ENCODE results near the gene MUTYH.
"Not testable (repeated sequence)": the region's sequence is repeated elsewhere in the genome, so short reads cannot be mapped to it uniquely, and the experiment has no call there.

Gene MUTYH

DNA sequence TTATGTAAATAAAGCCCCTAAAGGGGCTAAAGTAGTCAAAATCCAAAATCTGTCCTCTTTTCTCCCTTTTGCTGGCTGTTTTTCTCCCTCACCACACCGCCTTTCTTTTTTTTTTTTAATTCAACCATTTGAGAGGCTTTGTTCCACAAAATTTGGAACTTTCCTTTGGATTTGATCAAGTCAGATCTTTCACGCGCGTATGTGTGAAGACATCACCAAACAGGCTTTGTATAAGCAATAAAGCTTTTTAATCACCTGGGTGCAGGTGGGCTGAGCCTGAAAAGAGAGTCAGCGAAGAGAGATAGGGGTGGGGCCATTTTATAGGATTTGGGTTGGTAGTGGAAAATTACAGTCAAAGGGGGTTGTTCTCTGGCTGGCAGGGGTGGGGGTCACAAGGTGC, 18.8 kb downstream of the MUTYH start:
- DNase-seq (ENCODE audit: low read depth in 2 of 2) = no peak

DNA sequence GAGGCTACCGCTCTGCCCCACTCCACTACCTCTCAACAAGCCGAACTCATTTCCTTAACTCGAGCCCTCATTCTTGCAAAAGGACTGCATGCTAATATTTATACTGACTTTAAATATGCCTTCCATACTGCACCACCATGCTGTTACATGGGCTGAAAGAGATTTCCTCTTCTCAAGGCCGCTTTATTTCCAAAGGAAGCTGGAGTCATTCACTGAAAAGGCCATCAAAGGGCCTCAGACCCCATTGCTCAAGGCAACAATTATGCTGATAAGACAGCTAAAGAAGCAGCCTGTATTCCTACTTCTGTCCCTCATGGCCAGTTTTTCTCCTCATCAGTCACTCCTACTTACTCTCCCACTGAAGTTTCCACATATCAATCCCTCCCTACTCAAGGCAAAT, 20.5 kb downstream of the MUTYH start:
- no peak for DNase-seq (ENCODE audit: low read depth in 2 of 2)

DNA sequence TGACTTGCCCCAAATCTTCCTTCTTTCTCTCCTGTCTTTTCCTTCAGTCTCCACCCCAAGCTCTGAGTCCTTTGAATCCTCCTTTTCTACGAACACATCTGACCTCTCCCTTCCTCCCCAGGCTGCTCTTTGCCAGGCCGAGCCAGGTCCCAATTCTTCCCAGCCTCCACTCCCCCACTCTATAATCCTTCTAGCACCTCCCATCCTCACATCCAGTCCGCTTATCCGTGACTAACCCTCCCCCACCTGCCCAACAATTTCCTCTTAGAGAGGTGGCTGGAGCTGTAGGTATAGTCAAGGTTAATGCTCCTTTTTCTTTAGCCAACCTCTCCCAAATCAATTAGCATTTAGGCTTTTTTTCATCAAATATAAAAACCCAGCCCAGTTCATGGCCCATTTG, 23.1 kb downstream of the MUTYH start:
- DNase-seq (ENCODE audit: low read depth in 2 of 2) = no peak

DNA sequence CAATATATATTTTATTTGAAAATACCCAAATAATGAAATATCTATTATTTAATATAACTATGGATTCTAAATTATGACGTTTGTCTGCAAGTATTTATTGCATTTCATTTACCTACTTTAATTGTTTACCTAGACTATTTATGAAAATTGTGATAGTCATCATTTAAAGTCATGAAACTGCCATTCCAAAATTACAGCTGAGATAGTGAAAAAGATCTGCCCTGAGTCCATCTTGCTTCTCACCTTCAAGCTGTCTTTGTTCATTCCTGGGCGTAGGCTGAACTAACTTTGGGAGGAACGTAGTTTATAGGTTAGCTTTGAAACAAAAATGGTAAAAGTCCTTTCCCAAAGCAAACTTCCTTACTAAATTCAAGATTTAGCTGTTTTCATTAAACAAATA, 26.0 kb downstream of the MUTYH start:
- no peak for DNase-seq (ENCODE audit: low read depth in 2 of 2)

DNA sequence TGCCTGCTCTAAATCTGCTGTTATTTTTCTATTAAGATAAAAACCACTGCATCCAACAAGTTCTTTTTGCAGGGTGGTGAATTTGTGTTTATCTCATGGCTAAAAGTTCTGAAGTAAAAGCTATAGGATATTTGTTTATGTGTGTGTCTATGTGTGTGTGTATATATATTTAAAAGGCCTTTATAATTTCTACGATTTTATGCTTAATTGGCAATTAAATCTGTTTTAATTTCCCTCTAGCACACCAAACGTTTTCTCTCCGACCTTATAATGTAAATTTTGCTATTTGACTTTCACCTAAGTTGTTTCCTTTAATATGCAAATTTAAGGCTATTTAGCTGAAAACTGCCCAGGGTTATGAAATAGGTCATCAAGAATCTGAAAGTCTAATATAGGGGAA, 33.3 kb downstream of the MUTYH start:
- no peak for DNase-seq (ENCODE audit: low read depth in 2 of 2)

DNA sequence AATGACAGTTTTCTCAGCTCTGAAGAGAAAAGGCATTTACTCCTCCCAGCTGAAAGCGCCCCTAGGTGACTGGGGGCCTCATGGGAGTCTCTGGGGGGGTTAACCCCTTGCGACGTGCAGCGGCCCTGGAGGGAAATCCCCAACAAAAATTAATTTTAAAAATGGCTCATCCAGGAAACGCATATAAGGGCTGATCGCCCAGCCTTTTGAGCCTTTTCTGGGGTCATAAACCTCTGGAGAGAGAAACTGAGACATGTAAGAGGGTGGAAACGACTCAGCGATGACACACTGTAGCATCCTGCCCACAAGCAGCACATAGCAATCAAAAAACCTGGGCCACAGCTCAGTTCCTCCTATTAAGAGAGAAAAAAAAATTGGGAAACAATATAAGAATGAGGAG, 33.9 kb downstream of the MUTYH start:
- no peak for DNase-seq (ENCODE audit: low read depth in 2 of 2)

DNA sequence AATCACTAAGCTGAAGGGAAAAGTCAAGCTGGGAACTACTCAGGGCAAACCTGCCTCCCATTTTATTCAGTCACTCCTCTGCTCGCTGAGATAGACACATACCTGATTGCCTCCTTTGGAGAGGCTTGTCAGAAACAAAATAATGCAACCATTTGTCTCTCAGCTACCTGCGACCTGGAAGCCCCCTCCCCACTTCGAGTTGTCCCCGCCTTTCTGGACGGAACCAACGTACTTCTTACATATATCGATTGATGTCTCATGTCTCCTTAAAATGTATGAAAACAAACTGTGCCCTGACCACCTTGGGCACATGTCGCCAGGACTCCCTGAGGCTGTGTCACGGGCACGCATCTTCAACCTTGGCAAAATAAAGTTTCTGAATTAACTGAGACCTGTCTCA, 35.0 kb downstream of the MUTYH start:
- DNase-seq (ENCODE audit: low read depth in 2 of 2) = no peak

DNA sequence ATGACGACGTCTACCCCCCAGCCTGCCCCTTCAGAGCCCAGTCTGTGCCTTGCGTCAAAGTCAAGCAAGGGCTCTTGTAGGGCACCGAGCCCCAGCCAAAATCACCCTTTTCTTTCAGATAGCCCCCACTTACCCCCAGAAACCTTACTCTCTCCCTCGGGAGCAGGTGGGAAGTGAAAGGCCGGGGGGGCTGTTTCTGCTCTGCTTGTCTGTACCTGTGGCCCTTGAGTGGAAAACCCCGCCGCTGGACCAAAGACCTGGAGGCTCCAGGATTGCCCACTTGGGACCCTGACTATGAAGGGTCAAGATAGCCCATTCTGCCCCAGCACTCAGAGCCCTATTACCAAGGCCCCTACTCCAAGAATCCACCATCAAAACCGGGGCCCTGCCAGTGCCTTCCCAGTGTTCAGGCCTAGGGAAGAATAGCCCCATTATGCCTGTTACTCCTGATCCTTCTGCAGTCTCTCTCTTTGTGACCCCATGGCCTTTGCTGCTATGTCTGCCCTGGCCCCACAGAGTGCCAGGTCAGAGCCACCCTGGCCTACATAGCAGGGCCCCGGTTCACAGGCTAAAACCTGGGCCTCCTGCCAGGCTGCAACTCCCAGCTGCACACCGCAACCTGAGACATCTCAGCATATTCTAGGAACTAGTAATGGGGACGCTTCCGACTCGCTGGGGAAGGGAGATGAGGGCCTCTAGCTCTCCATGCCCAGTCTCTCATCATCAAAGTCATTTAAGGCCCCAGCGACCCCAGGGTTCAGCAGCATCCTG, 35.7 kb downstream of the MUTYH start:
- no peak for DNase-seq (ENCODE audit: low read depth in 2 of 2)

DNA sequence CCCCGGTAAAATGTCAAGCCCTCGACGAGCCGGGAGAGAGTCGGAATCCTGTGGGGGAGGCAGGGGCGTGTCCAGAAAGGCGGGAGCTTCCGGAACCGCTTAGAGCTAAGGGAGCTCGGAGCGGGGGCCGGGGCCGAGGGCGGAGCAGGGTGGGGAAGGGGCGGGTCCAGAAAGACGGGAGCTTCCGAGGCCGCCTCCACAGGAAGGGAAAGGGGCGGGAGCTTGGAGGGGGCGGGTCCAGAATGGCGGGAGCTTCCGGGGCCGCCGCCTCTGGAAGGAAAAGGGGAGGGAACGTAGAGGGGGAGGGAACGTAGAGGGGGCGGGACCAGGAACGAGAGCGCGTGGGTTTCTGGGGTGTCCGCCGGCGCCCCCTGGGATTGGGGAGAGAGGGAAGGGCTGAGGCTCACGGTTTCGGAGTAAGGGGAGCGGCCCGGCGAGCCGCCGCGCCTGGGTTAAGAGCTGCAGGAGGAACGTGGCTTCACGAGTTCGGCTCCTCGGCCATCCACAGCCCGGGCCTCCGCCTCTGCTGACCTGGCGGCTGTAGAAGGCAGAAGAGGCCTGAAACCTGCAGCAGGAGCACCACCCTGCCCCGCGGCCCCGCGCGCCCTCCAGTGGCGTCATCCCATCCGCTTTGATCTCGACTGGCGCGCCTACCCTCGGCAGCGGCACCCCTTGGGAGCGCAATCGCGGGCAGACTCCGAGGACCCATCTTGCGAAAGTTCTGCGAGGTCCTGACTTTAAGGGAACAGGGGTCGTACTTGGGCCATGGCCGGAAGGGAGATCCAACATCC, 36.5 kb downstream of the MUTYH start:
- peak; percentile 97 to 98 for DNase-seq (ENCODE audit: low read depth in 2 of 2)

DNA sequence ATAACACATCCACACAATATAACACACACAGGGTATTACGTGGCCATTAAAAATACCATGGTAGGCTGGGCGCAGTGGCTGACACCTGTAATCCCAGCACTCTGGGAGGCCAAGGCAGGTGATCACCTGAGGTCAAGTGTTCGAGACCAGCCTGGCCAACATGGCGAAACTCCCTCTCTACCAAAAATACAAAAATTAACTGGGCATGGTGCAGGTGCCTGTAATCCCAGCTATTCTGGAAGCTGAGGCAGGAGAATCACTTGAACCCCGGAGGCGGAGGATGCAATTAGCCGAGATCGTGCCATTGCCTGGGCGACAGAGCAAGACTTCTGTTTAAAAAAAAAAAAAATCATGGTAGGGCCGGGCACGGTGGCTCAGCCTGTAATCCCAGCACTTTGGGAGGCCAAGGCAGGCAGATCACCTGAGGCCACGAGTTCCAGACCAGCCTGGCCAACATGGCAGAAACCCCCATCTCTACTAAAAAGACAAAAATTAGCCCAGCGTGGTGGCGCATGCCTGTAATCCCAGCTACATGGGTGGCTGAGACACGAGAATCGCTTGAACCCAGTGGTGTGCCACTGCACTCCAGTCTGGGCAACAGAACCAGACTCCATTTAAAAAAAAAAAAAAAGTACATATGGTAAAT, 37.6 kb downstream of the MUTYH start:
- no peak for DNase-seq (ENCODE audit: low read depth in 2 of 2)

DNA sequence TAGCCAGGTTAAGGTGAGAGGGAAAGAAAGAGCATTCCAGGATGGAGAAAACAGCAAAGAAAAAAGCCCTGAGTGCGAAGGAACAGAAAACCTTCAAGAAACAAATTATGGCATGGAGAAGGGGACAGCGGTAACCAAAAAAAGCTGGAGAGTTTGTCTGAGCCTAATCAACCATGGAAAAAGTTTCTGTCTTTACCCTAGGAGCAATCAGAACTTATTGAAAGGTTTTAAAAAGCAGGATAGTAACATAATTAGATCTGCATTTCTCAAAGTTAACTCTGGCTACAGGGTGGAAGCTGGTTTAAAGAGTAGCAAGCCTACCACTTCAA, 39.6 kb downstream of the MUTYH start:
- DNase-seq (ENCODE audit: low read depth in 2 of 2) = no peak

DNA sequence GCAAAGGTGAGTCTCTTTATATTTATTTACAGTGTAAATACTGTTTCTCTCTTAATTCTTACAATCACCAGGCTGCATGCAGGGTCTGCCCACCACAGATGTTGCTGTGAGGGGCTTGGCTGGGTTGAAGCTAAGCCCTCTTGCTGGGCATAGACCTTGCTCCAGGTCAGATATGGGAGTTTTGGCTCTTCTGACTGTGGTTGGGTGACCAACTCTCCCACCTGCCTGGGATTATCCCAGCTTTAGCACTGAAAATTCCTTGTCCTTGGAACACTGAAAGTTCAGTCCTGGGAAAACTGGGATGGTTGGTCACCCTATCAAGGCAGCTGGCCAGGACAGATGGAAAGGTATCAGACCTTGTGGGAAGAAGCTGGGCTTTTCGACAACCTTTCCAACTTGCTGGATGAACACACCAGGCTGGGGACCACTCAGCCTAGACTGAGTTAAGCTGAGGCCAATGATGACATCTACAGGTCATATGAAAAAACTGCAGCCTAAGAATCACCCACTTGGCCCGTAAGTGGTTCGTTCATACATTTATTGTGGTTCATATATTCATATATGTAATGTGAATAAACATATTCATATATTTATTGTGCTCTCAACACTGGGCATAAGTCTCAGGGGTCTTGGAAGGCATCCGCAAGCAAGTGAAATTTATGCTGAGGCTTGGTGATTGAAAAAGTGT, 40.1 kb downstream of the MUTYH start:
- DNase-seq (ENCODE audit: low read depth in 2 of 2) = no peak

DNA sequence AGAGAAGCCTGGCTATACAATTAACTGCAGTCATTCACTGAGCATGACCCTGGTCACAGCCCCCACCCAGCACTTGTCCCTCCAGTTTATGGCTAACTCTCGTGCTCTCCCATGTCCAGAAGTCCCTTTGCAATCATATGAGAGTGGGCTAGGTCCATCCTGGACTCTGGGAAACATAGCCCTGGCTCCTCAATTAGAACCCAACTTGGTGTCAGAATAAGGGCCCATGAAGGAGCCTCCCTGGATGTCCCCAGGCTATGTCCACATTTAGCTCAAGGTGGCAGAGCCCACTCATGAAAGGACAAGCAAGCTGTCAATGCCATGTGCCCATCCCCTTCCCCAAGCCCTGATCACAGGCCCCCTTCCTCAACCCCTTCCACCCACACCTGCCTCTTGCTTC, 40.9 kb downstream of the MUTYH start:
- DNase-seq (ENCODE audit: low read depth in 2 of 2) = no peak

DNA sequence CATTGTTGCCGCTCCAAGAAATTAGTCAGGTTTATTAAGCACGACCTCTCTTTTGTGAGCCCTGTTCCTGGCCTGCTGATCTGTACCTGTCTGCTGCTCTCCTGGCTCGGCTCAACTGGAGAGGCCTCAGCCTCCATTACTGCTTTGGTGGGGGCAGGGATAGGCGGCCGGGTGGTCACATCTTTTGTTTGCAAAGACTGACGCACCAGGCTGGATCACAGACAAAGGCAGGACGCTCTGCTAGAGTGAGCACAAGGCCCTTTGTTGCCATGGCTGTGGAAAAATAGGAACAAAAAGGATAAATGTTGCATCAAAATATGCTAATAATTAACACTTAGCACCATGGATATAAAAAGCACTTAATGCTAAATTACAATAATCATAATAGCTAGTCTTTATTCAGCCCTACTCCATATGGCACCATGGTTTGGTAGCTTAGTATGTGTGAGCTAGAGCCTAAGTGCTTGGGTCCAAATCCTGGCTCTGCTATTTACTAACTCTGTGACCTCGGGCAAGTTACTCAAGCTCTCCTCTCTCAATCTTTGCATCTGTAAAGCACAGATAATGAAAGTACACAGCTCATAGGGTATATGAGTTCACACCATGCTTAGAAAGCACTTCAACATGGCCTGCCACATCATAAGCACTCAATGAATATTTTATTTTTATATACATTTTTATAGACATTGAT, 42.4 kb downstream of the MUTYH start:
- DNase-seq (ENCODE audit: low read depth in 2 of 2) = no peak

DNA sequence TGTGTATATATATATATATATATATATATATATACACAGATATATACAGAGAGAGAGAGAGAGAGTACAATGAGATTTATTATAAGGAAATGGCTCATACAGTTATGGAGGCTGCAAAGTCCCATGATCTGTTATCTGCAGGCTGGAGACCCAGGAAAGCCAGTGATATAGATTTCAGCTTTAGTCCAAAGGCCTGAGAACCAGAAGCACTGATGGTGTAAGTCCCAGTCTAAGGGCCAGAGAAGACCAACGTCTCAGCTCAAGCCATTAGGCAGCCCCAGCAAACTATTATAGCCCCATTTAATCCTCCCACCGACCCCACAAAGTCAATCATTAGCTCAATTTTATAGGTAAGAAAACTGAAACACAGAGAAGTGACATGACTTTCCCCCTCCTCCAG, 48.5 kb downstream of the MUTYH start:
- DNase-seq (ENCODE audit: low read depth in 2 of 2) = no peak

DNA sequence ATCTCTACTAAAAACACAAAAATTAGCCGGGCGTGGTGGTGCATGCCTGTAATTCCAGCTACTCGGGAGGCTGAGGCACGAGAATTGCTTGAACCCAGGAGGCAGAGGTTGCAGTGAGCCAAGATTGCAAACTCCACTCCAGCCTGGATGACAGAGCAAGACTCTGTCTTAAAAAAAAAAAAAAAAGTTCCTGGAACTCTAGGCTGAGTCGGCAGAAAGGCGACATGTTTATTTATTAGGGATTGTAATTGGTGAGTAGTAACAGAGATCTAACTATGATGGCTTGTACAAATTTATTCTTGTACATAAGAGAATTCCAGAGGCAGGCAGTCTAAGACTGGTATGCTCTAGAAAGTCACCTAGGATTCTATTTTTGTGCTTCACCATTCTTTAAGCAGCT, 49.2 kb downstream of the MUTYH start:
- not testable (repeated sequence) for DNase-seq (ENCODE audit: low read depth in 2 of 2)

DNA sequence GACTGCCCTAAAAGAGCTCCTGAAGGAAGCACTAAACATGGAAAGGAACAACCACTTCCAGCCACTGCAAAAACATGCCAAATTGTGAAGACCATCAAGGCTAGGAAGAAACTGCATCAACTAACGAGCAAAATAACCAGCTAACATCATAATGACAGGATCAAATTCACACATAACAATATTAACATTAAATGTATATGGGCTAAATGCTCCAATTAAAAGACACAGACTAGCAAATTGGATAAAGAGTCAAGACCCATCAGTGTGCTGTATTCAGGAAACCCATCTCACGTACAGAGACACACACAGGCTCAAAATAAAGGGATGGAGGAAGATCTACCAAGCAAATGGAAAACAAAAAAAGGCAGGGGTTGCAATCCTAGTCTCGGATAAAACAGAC, 53.7 kb downstream of the MUTYH start:
- not testable (repeated sequence) for DNase-seq (ENCODE audit: low read depth in 2 of 2)

DNA sequence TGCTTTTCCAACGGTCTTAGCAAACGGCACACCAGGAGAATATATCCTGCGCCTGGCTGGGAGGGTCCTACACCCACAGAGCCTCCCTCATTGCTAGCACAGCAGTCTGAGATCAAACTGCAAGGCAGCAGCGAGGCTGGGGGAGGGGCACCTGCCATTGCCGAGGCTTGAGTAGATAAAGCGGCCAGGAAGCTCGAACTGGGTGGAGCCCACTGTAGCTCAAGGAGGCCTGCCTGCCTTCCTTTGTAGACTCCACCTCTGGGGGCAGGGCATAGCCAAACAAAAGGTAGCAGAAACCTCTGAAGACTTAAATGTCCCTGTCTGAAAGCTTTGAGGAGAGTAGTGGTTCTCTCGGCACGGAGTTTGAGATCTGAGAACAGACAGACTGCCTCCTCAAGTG, 55.4 kb downstream of the MUTYH start:
- not testable (repeated sequence) for DNase-seq (ENCODE audit: low read depth in 2 of 2)

DNA sequence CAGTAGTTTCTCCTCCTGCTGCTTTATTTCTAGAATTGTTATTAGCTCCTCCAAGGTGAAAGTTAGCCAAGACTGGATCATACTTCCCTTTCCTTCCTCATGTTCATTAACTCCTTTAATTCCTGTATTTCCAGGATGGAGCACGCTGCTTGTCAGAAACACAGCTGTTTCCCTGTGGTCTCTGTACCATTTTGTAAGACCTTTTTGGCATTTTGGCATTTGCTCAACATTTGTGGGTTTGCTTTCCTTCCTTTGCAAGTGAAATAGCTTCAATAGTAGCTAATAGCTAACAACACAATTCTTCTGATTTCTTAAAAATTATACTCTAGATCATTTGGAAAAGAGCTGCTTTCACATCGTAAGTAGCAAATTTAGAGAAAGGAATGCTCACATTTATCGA, 57.9 kb downstream of the MUTYH start:
- DNase-seq (ENCODE audit: low read depth in 2 of 2) = no peak
